BLaER1 treated with 17β-estradiol and CSF1 and Interleukin-3, amounts not matched to agents 10 nM and 100 nM (cell line): ENCODE data around the gene RCC2.

Experiments
- H3K27ac ChIP-seq, 11 experiments: shearing (Covaris generic); formaldehyde crosslinking; 2 replicates each; pipeline ENCODE4 v1.8.1; 2022
- H3K27me3 ChIP-seq, 11 experiments: shearing (Covaris generic); formaldehyde crosslinking; 2 replicates each; pipeline ENCODE4 v1.8.1; 2022
- H3K36me3 ChIP-seq, 11 experiments: shearing (Covaris generic); formaldehyde crosslinking; 2 replicates each; pipeline ENCODE4 v1.8.1; 2022
- H3K4me1 ChIP-seq, 10 experiments: shearing (Covaris generic); formaldehyde crosslinking; 2 replicates each; pipeline ENCODE4 v1.8.1; 2022
- H3K4me2 ChIP-seq, 11 experiments: shearing (Covaris generic); formaldehyde crosslinking; 2 replicates each; pipeline ENCODE4 v1.8.1; 2022
- H3K4me3 ChIP-seq, 10 experiments: shearing (Covaris generic); formaldehyde crosslinking; 2 replicates each; pipeline ENCODE4 v1.8.1; 2022
- H3K9ac ChIP-seq, 11 experiments: shearing (Covaris generic); formaldehyde crosslinking; 2 replicates each; pipeline ENCODE4 v1.8.1; 2022
- H3K9me3 ChIP-seq, 11 experiments: shearing (Covaris generic); formaldehyde crosslinking; replicated peaks in 1 of 11; 2 replicates each; pipeline ENCODE4 v1.8.1; 2022
- H4K20me1 ChIP-seq, 11 experiments: shearing (Covaris generic); formaldehyde crosslinking; 2 replicates each; pipeline ENCODE4 v1.8.1; 2022
- Cebpa-rat ChIP-seq, 11 experiments: shearing (Covaris generic); IDR thresholded peaks; 2 replicates each; pipeline ENCODE4 v1.8.1; 2022

Gene RCC2

DNA sequence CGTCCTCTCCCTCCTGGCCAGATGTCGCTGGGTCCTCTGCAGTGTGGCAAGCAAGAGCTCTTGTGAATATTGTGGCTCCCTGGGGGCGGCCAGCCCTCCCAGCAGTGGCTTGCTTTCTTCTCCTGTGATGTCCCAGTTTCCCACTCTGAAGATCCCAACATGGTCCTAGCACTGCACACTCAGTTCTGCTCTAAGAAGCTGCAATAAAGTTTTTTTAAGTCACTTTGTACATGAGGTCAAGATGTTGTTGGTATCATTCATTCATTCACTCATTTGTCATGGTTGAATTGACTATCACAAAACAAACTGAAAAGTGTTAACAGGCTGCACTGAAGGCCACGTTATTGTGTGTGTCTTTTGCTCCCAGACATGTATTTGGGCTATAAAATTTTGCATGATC lies 75.7 kb downstream of the RCC2 start:
- no peak overlapping the region for H3K9ac ChIP-seq
- TF ChIP-seq Cebpa-rat (IDR thresholded peaks at IDR 0.05): no peak
- no peaks in the 10 kb centered on the region for H3K27me3 ChIP-seq
- no peaks in the 10 kb centered on the region for H4K20me1 ChIP-seq
- H3K4me1 ChIP-seq: peaks cover 11 to 28% (median 21%) of the 10 kb centered on the region in 10 experiments
- no peak overlapping the region for H3K4me3 ChIP-seq
- H3K9me3 ChIP-seq: peaks cover 0 to 10% (median 0%) of the 10 kb centered on the region in 11 experiments; a peak in 5 of 22 replicates
- H3K4me2 ChIP-seq: no peak overlapping the region
- no peak overlapping the region for H3K27ac ChIP-seq
- H3K36me3 ChIP-seq: no peaks in the 10 kb centered on the region

DNA sequence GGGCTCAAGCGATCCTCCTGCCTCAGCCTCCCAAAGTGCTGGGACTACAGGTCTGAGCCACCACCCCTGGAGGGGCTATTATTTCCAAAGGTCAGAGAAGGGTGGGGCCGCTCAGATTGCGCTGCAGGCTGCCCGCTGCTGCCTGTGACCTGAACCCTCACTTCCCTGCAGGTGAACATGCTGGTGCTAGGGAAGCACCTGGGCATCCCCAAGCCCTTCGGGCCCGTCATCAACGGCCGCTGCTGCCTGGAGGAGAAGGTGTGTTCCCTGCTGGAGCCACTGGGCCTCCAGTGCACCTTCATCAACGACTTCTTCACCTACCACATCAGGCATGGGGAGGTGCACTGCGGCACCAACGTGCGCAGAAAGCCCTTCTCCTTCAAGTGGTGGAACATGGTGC lies 76.1 kb downstream of the RCC2 start:
- no peaks in the 10 kb centered on the region for H4K20me1 ChIP-seq
- H3K9ac ChIP-seq: no peak overlapping the region
- TF ChIP-seq Cebpa-rat (IDR thresholded peaks at IDR 0.05): no peak
- no peaks in the 10 kb centered on the region for H3K36me3 ChIP-seq
- no peak overlapping the region for H3K4me3 ChIP-seq
- no peak overlapping the region for H3K4me2 ChIP-seq
- no peak overlapping the region for H3K27ac ChIP-seq
- peaks cover 11 to 30% (median 21%) of the 10 kb centered on the region in 10 experiments for H3K4me1 ChIP-seq
- H3K9me3 ChIP-seq: peaks cover 0 to 10% (median 0%) of the 10 kb centered on the region in 11 experiments; a peak in 5 of 22 replicates
- no peaks in the 10 kb centered on the region for H3K27me3 ChIP-seq

DNA sequence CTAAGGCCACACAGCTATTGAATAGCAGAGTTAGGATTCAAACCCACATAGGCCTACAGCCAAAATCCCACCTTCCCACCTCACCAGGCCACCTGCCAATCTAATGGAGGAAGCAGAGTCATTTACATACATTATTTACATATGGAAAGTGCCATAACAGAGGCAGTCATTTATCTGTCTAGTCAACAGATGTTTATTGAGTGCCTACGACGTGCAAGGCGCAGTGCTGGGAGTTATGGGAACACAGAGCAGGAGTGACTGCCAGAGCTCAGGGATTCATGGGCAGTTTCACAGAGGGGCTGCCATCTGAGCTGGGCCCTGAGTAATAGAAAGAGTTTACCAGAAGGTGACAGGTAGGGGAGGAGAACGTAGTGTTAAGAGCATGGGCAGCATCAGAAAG lies 77.8 kb downstream of the RCC2 start:
- Histone ChIP-seq H3K4me2 (no peak overlapping the region), H3K27me3 (no peaks in the 10 kb centered on the region), H3K4me3 (no peak overlapping the region), H4K20me1 (no peaks in the 10 kb centered on the region), H3K9me3 (peaks cover 0 to 10% (median 0%) of the 10 kb centered on the region in 11 experiments; a peak in 5 of 22 replicates), H3K9ac (no peak overlapping the region), H3K36me3 (no peaks in the 10 kb centered on the region), H3K27ac (no peak overlapping the region), H3K4me1 (peaks cover 13 to 35% (median 24%) of the 10 kb centered on the region in 10 experiments)
- TF ChIP-seq Cebpa-rat (IDR thresholded peaks at IDR 0.05): no peak

DNA sequence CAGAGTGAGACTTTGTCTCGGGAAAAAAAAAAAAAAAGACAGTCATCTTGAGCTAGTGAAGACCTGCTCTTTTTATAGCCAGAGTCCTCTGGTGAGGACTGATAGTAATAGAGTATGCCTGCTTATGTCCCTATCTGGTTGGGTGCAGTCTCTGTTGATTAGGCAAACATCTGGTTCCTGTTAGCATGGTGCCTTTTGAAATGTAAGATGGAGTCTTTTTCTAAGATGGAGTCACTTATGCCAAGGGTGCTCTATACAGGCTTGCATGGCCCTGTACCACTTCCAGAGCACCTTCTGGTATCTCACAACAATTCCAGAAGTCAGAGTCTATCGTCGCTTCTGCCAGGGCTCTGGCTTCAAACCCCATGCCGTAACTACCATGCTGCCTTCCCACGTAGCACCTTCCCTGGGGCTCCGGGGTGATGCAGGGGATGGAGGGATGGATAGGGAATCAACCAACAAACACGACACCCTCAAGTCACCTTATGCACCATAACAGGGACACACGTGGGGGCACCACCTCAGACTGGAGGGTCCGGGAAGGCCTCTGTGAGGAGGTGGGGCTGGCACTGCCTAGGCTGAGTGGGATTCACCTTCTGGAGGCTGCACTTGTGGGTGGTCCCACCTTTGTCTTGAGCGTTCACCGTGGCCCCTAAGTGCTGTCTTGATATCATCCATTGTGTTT lies 79.1 kb downstream of the RCC2 start:
- no peaks in the 10 kb centered on the region for H4K20me1 ChIP-seq

DNA sequence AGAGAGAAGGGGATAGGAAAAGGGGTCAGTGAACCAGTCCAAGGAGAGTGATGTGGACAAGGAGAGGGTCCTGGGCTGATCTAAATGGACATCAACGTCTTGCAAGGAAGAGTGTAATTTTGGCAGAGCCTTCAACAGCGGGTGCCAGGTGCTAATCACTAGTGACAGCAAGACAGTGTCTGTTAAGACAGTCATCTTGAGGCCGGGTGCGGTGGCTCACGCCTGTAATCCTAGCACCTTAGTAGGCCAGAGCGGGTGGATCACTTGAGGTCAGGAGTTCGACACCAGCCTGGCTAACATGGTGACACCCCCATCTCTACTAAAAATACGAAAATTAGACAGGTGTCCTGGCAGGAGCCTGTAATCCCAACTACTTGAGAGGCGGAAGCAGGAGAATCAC lies 79.7 kb downstream of the RCC2 start:
- no peak overlapping the region for H3K4me3 ChIP-seq
- H3K27ac ChIP-seq: 0 out of 22 replicates have a peak overlapping the region, but pooled peaks of 3 of the 11 experiments have one; percentile 7 to 30 (median 19)
- no peak for TF ChIP-seq Cebpa-rat (IDR thresholded peaks at IDR 0.05)
- H3K9ac ChIP-seq: peak overlapping the region in 1 of 11 experiments; percentile 37; a peak in 1 of 22 replicates
- peak overlapping the region in 4 of 11 experiments; percentile 44 to 60 (median 52); a peak in 9 of 22 replicates for H3K4me2 ChIP-seq
- no peaks in the 10 kb centered on the region for H3K27me3 ChIP-seq
- peaks cover 10 to 44% (median 26%) of the 10 kb centered on the region in 10 experiments for H3K4me1 ChIP-seq
- H3K9me3 ChIP-seq: peaks cover 0 to 8% (median 0%) of the 10 kb centered on the region in 11 experiments; a peak in 5 of 22 replicates
- H3K36me3 ChIP-seq: no peaks in the 10 kb centered on the region
- H4K20me1 ChIP-seq: no peaks in the 10 kb centered on the region

More for the DNA sequence above, 79.1 kb downstream of the RCC2 start:
- Histone ChIP-seq H3K4me1 (peaks cover 16 to 44% (median 31%) of the 10 kb centered on the region in 10 experiments), H3K4me3 (no peak overlapping the region), H3K9me3 (peaks cover 0 to 10% (median 0%) of the 10 kb centered on the region in 11 experiments; a peak in 5 of 22 replicates), H3K9ac (no peak overlapping the region), H3K27ac (no peak overlapping the region), H3K4me2 (no peak overlapping the region), H3K36me3 (no peaks in the 10 kb centered on the region), H3K27me3 (no peaks in the 10 kb centered on the region)
- no peak for TF ChIP-seq Cebpa-rat (IDR thresholded peaks at IDR 0.05)

DNA sequence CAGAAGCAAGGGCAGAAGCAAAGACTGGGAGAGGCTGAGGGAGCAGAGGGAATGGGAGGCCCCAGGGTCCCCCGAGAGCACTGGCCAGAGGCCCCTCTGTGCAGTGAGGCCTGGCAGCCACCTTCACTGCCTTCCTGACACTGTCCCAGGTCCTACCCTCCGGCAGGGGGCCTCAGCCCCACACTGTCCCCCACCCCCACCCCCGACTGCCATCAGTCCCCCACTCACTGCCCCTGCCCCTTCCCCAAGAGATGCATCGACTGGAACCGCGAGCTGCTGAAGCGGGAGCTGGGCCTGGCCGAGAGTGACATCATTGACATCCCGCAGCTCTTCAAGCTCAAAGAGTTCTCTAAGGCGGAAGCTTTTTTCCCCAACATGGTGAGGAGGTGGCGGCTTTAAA lies 80.4 kb downstream of the RCC2 start:
- H3K9ac ChIP-seq: peak overlapping the region in 3 of 11 experiments; percentile 15 to 44 (median 37); a peak in 3 of 22 replicates
- no peaks in the 10 kb centered on the region for H3K27me3 ChIP-seq

DNA sequence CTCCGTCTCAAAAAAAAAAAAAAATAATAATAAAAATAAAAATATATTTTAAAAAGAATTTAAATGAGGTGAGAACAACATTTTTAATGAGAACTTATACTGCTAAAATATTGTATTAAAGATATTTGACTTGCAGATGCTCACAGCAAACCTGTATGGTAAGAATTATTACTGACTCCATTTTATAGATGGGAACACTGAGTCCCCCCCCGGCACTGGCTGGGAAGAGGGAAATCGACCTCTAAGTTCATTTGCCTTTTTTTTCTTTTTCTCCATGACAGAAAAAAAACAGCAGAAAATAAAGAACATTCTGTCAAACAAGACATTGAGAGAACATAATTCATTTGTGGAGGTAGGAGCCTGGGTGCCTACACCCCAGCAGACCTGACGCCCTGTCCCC lies 80.9 kb downstream of the RCC2 start:
- Histone ChIP-seq H3K4me3 (no peak overlapping the region), H3K4me1 (peaks cover 9 to 47% (median 26%) of the 10 kb centered on the region in 10 experiments), H3K9me3 (no peaks in the 10 kb centered on the region), H3K4me2 (peak overlapping the region in 2 of 11 experiments; percentile 9 to 39; a peak in 1 of 22 replicates), H3K27me3 (no peaks in the 10 kb centered on the region), H4K20me1 (no peaks in the 10 kb centered on the region), H3K9ac (no peak overlapping the region), H3K36me3 (no peaks in the 10 kb centered on the region), H3K27ac (no peak overlapping the region)
- no peak for TF ChIP-seq Cebpa-rat (IDR thresholded peaks at IDR 0.05)

More for the DNA sequence above, 80.4 kb downstream of the RCC2 start:
- no peaks in the 10 kb centered on the region for H4K20me1 ChIP-seq
- no peak for TF ChIP-seq Cebpa-rat (IDR thresholded peaks at IDR 0.05)
- peaks cover 0 to under 1% (median 0%) of the 10 kb centered on the region in 11 experiments; a peak in 1 of 22 replicates for H3K9me3 ChIP-seq
- peaks cover 9 to 46% (median 26%) of the 10 kb centered on the region in 10 experiments for H3K4me1 ChIP-seq
- peak overlapping the region in 10 of 11 experiments; percentile 15 to 60 (median 37); a peak in 12 of 22 replicates for H3K4me2 ChIP-seq
- H3K27ac ChIP-seq: peak overlapping the region in 6 of 11 experiments; percentile 3 to 43 (median 16); a peak in 6 of 22 replicates
- no peak overlapping the region for H3K4me3 ChIP-seq
- no peaks in the 10 kb centered on the region for H3K36me3 ChIP-seq
